ENCODE results near the gene JUP.

Gene JUP

GRCh38 chr17:41723801-41724475, 62.6 kb downstream of the JUP start:
- DNase-seq (ENCODE audit: low read depth in 2 of 2): no peak

DNA sequence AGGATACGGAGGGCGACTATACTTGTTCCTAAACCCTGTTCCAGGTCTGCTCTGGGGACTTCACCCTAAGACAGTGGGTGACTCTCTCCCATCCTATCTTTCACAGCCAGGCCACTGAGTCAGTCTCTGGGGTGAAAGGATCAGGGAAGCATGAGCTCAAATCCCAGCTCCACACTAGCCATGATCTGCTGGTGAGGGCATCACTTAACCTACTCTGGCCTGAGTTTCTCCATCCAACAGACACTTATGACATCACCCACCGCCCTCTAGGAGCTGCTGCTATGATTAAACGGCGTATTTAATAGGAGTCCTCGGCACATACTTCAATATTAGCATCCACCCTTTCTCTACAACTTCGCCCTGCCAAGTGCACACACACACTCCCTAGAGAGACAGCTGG, 64.3 kb downstream of the JUP start:
- no peak for DNase-seq (ENCODE audit: low read depth in 2 of 2)

GRCh38 chr17:41718287-41718645, 68.2 kb downstream of the JUP start:
- DNase-seq (ENCODE audit: low read depth in 2 of 2): no peak

- no peak for DNase-seq (ENCODE audit: low read depth in 2 of 2)
These were observed 68.9 kb downstream of the JUP start for GRCh38 chr17:41717408-41718286.

- DNase-seq (ENCODE audit: low read depth in 2 of 2): no peak
These were observed 74.7 kb downstream of the JUP start, which contains the start of gene GAST for GRCh38 chr17:41711669-41712400. GAST (plus strand) TSS chr17:41712331; CDS start chr17:41715437, 3,106 bp downstream.

- DNase-seq (ENCODE audit: low read depth in 2 of 2): no peak
These were observed 75.9 kb downstream of the JUP start for GRCh38 chr17:41710472-41711090.

DNA sequence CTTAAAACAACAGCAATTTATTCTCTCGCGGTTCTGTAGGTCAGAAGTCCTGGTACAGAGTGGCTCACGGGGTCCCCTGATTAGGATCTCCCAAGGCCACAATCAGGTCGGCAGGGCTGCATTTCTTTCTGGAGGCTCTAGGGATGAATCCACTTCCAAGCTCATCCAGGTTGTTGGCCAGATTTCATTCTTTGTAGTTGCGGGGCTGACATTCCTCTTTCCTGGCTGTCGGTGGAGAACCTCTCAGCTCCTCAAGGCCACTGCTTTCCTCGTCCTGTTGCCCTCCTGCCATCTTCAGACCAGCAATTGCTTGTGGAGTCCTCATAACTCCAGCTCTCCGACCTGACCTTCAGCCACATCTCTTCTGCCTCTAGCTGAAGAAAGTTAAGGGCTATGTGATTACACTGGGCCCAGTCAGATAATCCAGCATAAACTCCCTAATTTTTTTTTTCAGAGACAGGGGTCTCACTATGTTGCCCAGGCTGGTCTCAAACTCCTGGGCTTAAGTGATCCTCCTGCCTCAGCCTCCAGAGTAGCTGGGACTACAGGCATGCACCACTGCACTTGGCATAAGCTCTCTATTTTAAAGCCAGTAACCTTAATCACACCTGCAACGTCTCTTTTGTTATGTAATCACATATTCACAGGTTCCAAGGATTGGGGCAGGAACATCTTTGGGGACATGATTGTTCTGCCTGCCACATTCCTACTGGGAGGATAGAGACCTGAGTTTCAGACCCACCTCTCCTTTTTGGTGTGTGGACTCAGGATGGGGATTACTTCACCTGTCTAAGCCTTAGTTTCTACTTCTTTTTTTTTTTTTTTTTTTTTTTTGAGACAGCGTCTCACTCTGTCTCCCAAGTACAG, 78.5 kb downstream of the JUP start:
- DNase-seq (ENCODE audit: low read depth in 2 of 2): no peak

DNA sequence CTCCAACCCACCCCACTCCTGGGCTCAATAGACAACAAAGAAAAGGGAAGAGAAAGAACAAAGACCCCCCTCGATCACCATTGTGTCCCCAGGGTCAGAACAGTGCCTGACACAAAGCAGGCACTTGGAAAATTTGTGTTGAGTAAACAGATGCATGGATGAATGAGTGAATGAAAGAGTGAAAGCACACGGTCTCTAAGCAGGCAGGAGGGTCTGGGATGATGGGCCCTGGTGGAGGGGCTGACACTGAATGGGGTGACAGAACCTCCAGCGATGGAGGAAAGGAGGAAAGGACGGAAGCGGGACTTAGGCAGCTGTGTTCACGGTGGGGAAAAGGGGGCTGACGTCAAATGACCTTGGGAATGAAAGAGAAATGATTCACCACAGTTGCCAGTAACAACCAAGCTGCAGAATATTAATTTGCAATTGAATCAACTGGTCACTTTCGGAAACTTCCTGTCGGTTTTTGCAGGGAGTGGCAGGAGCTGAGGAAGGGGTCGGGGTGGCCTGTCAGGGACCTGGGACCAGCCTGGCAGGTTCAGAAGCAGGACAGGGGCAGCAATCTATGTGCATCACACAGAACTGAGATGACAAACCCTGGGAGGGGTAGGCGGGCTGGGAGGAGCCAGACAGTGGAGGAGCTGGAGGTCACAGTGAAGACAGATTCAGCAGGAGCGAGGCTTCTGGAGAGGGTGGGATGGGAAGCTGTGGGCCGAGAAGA, 81.1 kb downstream of the JUP start:
- no peak for DNase-seq (ENCODE audit: low read depth in 2 of 2)

Data from stimulated activated CD4-positive, alpha-beta T cell treated with anti-CD3 and anti-CD28 coated beads, Interleukin-1b, Interleukin-23, amount 100 ng/mL, for 1 hour (primary cell).